C4-2B (cell line): ENCODE measurements around the gene AIG1.

Experiments
- CTCF ChIP-seq: fragments of 450-650 bp; conservative IDR thresholded peaks from 2 replicates; pipeline ENCODE4 v1.5.1; 2017; ENCODE audit warnings: mild to moderate bottlenecking
- ZFX ChIP-seq: fragments of 450-650 bp; IDR thresholded peaks from 2 replicates; pipeline ENCODE4 v1.6.1; 2017

- TF ChIP-seq CTCF (no peak), ZFX (no peak)
Observed at GRCh38 chr6:143346004-143346403, 285.3 kb downstream of the AIG1 start.
